HG02938 (cell line): ENCODE data around the gene KRT222.
A peak's percentile ranks its signal among the peaks of the same experiment; 100 is the strongest.

Experiments
- ATAC-seq: cut with Tn5 transposase; IDR thresholded peaks from one replicate; pipeline ENCODE4 v1.9.1; 2021; ENCODE audit warnings: mild to moderate bottlenecking, moderate library complexity; ENCODE audit not compliant: unreplicated experiment

The KRT222 gene

GRCh38 chr17:40659911-40660310 is 5.1 kb downstream of the KRT222 start:
- ATAC-seq: no peak

GRCh38 chr17:40658396-40658795 is 6.6 kb downstream of the KRT222 start:
- ATAC-seq: no peak

DNA sequence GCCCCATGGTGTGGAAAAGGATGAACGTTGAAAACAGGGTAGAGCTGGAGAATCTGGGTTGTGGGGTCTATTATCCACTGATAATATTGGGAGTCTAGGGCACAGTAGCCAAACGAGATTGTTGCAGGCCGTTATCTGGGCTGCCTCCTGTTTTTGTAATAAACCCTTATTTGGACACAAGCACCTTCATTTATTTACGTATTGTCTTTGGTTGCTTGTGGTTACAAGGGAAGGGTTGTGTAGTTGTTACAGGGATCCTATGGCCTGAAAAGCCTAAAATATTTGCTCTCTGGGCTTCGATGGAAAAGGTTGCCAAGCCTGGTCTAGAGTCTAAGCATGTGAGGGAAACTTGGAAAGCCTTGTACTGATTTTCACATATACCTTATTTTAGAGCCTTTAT is 13.0 kb downstream of the KRT222 start:
- no peak for ATAC-seq

DNA sequence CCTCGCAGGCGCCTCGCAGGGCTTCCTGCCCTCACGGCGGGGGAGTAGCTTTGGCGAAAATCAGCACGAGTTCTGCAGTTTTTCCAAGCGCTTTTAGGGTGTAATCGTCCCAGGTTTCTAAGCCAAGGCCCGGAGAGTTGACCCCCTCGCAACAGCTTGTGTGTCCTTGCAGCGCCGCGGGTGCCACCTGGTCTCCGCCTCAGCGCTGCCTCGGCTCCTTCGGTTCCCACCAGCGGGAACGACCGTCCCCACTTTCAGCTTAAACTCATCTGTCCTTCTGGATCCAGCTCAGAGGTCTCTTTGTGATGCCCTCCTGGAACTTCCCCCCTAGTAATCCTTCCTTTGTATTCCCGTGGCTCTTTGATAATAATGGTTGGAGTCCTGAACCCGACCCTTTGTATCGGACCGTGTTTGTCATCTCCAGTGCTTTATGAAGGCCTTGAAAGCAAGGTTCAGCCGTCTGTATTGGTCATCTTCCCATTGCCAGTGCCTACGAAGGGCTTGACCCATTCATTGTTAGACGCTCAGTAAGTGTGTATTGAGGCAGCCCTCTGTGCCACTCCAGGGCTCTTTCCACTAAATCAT is 16.5 kb downstream of the KRT222 start:
- ATAC-seq: peak; percentile 11

DNA sequence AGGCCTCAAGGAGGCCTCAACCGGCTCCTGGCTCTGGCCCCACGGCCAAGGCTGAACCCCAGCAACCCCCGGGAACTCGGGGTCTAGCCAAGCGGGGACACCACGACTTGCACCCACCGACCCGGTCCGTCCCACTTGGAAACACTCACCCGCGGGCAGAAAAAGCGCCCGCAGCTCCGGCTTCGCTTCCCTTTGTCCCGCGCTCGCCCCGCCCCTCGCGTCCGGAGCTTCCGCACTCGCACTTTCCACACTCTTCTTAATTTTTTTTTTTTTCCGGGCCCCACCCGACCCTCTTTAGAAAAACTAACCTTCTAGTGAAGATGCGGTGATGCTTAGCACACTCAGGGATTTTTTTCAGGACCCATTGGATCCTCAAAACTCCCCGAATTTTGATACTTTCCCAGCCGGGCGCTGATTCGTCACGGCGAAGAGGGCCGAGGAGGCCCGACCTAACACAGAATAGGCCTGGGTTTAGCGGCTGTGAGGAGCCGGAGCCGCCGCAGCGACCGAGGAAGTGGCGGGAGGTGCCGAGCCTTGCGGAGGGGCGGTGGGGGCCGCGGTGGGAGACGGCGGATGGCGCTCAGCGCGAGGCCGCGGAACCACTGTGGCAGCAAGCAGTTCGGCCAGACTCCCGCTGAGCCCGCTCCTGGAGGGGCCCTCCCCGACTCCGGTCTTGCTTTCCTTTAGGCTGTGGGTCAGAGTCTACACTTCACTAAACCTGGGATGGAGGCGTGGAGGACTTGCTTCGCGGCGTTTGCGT is 17.2 kb downstream of the KRT222 start, which contains the start of gene SMARCE1:
Gene SMARCE1, minus strand, starts transcription at position 195 of the 760 bp plus-strand sequence. CDS start 2,016 bp downstream, outside the sequence.
- peak; percentile 59 for ATAC-seq

GRCh38 chr17:40646791-40647623 is 18.0 kb downstream of the KRT222 start:
- ATAC-seq: peak; percentile 11

DNA sequence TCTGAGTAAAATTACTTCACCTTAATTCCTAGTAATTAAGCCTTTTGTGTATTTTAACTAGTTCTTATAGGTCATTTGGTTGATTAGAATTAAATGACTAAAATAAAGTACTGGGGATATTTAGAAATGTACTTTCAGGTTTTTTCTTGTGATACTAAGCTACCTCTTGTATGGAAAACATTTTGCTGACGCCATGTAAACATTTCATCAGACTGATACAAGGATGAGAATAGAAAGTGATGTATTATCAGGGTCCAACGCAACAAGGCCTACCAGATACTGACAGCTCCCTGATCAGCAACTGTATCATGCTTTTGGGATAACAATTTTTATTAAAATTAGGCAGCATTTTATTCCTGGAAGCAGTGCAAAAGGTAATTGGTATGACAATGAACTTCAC is 19.0 kb downstream of the KRT222 start:
- ATAC-seq: no peak

- no peak for ATAC-seq
Measured at GRCh38 chr17:40645291-40645690, 19.7 kb downstream of the KRT222 start.

DNA sequence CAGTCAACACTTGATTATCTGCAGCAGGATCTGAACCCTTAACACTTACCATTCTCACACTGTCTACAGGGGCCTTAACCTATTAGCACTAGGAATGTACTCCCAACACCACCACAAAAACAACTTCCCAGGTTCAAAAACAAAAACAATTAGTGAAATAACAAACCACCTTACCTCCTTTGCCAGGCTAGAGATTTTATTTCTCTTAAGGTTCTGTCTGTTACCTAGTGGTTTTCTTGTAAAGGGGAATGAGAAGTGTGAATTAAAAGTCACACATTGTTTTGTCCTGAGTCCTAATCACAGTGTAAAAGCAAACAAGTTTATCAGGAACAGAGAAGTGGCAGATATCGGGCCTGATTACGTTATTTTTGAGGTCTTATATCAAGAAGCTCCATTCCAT is 27.0 kb downstream of the KRT222 start:
- ATAC-seq: no peak

- ATAC-seq: no peak
Measured at GRCh38 chr17:40633871-40634270, 31.1 kb downstream of the KRT222 start.

GRCh38 chr17:40632216-40632615 is 32.8 kb downstream of the KRT222 start:
- ATAC-seq: no peak

DNA sequence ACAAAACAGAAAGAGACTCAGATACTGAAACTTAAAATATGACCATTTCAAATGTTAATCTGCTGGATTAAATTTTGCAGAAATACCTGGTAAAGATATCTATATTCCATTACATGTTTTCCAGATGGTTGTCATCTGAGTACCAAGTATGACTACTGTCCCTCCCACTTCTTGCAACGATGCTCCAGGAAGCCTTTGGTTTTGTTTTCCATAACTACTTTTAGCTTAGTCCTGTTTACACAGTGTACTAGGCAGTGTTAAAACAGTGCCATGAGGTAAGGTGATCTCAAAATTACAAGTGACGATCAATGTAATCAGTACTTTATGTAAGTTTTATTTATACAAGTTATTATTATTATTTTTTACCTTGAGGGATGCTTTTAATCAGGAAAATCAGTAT is 35.1 kb downstream of the KRT222 start:
- no peak for ATAC-seq

DNA sequence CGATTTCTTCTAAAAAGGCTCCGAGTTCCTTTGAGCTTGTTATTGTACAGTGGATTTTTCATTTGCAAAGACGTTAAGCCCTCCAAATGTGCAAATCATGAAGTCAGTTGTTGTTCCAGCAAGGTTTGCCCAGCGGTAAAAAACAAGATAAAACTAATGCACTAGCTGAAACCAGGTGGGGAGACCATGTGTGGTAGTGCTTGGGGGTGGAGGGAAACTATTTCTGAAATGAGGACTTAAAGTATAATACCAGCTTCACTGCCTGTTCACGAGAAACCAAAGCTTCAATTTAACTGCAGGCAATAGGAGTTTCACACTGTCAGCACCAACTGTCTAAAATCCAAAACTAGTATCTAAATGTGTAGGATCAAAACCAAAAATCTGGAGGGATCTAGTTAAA is 39.7 kb downstream of the KRT222 start:
- no peak for ATAC-seq

DNA sequence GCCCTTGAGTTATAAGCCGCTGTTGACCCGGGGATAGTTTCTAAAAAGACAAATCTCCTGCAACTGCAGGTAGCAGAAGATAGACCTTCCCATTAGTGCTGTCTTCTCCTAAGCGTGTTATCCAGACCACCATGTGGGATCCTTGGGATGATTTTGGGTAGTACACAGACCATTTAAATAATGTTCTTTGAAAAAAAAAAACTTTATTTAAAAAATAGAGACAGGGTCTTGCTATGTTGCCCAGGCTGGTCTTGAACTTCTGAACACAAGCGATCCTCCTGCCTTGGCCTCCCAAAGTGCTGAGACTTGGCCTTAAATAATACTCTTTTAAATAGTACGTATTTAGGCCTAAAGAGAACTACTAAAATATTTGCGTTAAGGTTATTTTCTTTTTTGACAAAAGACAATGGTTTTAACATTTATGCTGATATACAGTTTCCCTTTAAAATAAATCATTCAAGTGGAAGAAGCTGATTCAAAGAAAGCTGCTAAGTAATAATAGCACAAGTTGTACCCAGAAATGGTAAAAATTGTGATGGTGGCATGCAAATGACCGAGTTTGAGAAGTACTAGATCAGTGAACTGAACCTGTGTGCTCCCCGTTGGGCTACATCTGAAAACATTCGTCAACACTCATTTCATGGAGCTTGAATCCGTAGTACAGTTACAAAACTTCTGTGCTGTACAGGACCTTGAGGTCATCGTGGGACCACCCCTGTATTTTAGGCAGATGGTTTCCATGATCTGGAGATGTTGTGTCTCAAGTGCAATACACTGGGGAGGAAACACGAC is 41.4 kb downstream of the KRT222 start:
- ATAC-seq: no peak

DNA sequence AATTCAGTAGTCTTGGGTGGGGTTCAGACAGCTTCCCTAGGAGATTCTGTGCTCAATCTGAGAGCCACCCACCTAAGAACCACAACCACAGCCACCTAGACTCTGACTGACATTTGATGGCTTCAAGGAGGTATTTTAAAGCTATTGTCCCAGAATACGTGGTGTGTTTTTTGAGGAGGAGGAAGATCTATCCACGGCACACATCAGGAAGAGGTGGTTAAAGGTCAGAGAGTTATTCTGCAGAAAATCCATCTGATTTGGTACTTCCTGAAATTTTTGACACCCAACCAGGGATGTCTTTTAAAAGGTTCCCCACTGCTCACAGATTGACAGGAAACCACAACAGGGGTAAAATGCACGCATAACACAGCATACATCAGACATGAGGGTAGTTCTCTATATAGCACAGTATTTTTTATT is 42.5 kb downstream of the KRT222 start:
- no peak for ATAC-seq

DNA sequence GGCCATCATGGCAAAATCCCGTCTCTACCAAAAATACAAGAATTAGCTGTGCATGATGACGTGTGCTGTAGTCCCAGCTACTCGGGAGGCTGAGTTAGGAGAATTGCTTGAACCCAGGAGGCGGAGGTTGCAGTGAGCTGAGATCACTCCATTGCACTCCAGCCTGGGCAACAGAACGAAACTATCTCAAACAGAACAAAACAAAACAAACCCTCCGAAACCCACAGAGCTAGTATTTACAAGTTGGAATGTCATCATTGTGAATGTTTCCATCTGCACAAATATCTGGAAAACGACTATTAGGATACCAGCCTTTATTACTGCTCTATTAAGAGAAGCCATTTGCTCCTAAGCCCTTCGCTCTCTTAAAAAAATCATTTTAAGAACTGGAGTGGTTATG is 43.4 kb downstream of the KRT222 start:
- no peak for ATAC-seq

DNA sequence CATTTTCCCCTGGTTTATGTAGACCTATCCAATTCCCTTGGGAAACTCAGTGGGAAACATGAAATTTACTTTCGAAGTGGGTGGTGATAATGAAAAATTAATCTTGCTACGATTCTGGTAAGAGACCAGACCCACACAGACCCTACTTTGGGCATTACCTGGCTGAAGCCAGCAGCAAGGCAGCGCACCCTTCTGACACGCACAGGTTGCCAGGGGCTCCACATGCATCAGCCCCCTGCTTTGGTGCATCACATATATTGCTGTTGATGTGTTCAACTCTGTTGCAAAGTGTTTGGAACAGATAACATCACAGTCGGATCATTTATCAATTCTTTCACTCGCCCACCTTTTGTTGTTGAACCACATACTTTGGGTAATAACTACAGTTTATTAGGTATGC is 44.0 kb downstream of the KRT222 start:
- ATAC-seq: no peak

DNA sequence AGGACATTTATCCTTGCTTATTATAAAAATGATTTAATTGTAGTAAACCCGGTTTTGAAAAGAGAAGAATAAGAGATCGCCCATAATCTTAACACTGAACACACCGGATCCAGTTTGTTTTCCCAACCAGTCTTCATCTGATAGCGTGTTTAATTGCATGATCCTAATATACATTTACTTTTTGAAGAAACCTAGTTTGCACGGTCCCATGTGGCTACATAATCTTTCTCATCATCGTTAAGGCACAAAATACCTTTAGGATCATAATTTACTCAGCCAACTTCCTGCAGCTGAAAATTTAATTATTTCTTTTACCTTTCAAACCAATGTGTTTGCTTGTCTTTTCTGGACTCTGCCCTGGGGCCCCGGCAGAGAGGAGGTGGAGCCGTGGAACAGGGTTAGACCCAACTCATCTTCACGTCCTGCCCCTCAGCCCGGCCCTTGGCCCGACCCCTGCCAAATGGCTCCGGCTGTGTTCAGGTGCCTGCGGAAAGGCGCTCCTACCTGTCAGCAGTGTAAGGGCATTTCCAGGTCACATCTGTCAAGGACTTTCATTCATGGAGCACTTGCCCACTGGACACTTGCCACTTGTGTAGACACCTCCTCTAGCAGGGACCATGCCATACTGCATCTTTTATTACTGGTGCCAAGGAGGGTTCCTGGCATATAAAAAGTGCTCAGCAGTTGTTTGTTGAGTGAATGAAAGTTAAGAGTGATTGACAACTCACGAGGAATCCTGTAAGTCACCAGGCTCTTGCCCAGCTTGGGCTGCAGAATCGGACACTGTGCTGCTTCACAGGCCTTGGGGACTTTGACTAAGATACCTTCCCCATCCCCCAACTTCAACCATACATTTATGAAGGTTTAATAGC is 46.0 kb downstream of the KRT222 start:
- ATAC-seq: no peak

GRCh38 chr17:40617678-40618240 is 47.2 kb downstream of the KRT222 start:
- no peak for ATAC-seq

DNA sequence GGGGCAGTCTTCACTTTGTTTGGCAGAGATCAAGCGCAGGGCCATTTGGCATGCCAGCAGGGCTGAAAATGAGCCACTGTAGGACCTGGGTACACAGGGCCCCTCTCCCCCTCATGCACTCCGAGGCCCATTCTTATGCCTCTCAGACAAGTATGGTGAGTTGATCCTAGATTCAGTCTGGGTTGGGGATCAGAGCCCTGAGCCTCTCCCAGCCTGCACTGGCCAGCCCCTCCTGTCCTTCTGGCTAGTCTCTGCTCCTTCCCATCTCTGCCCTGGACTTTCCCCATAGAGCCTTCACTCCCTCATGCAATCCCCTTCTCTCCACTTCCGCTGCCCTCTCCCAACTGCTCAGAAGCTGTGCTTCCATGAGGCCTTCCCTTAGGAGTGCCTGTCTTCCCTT is 48.4 kb downstream of the KRT222 start:
- ATAC-seq: no peak
